Measurements from ENCODE around the gene NHLRC2.

GRCh38 chr10:113937756-113938155, 83.3 kb downstream of the NHLRC2 start:
- TF ChIP-seq CTCF (IDR thresholded peaks at IDR 0.05): no peak
- no peak for TF ChIP-seq POLR2A (IDR thresholded peaks at IDR 0.05)

Measured in thyroid gland (tissue), 4 donors.